Heart right ventricle (tissue), 16 donors: ENCODE measurements around the gene PPM1H. TPM values are rescaled to one million over a fixed set of nuclear protein-coding genes. Genes with fewer than 3 reads are reported as not detected.

Source experiments
- ATAC-seq, 8 donors: fragments of 200-7000 bp; cut with Tn5 transposase; one replicate each; pipeline ENCODE4 v1.9.1; 2020; ENCODE audit warnings: mild to moderate bottlenecking in 8 of 8, moderate library complexity in 8 of 8, moderate number of reproducible peaks in 1 of 8
- DNase-seq, 2 donors: peaks; one replicate each; pipeline ENCODE4 v3.0.0-alpha.2; 2020
- H3K27ac ChIP-seq, 10 donors: fragments of 200-600 bp; sonication (generic) in 2 of 10; one replicate each; pipeline versions ENCODE4 v1.5.0 to v1.8.0; 2020 to 2022; ENCODE audit warnings: mild to moderate bottlenecking in 3 of 10
- H3K27me3 ChIP-seq, 7 donors: fragments of 200-600 bp; one replicate each; pipeline ENCODE4 v1.8.0; 2021 to 2022; ENCODE audit warnings: mild to moderate bottlenecking in 2 of 7
- H3K36me3 ChIP-seq, 9 donors: fragments of 200-600 bp; sonication (generic) in 1 of 9; one replicate each; pipeline versions ENCODE4 v1.5.0 to v1.8.0; 2020 to 2022; ENCODE audit warnings: mild to moderate bottlenecking in 2 of 9
- H3K4me1 ChIP-seq, 9 donors: fragments of 200-600 bp; sonication (generic) in 1 of 9; one replicate each; pipeline versions ENCODE4 v1.5.0 to v1.8.0; 2020 to 2022; ENCODE audit warnings: mild to moderate bottlenecking in 4 of 9
- H3K4me3 ChIP-seq, 10 donors: fragments of 200-600 bp; sonication (generic) in 2 of 10; one replicate each; pipeline versions ENCODE4 v1.5.0 to v1.8.0; 2020 to 2022; ENCODE audit warnings: mild to moderate bottlenecking in 7 of 10, moderate library complexity in 2 of 10
- H3K9me3 ChIP-seq, 11 donors: fragments of 200-600 bp in 10 of 11; sonication (generic) in 2 of 11; one replicate each; pipeline versions ENCODE4 v1.5.0 to v1.8.0; 2013 to 2022; ENCODE audit warnings: mild to moderate bottlenecking in 2 of 11, control low read depth in 1 of 11, moderate library complexity in 1 of 11
- WGBS, 2 donors: extraction: QIAGEN DNeasy Blood & Tissue Kit; methylation state at CpG; one replicate each; pipeline ENCODE4 v1.1.7; 2013; ENCODE audit warnings: inconsistent platforms in 1 of 2; 5-methylcytosine and 5-hydroxymethylcytosine counted together
- intact Hi-C, 10 donors: fragments of 100-400 bp; cut with DNase I; formaldehyde crosslinking; loops; one replicate each; pipeline versions ENCODE4 v1.11.1 to v1.14.2; 2022
- polyA plus RNA-seq, 2 donors: library from polyadenylated mRNA; stranded (reverse); fragments of 200-250 nt; gene quantifications; one replicate each; pipeline ENCODE4 v1.2.3, GENCODE V29; 2013
- total RNA-seq, 10 donors: library from RNA; stranded (reverse); fragmentation: NEBNext Ultra II Directional in 3 of 10; extraction: Animal tissue kit (Norgen Biotek cat#: 25700) in 3 of 10; gene quantifications; one replicate each; pipeline versions ENCODE4 v1.2.1 to v1.2.4, GENCODE V29; 2021 to 2023
- TF ChIP-seq, protein P1 (sequence below), 9 donors: fragments of 200-600 bp; sonication (generic) in 2 of 9; IDR thresholded peaks; one replicate each; pipeline versions ENCODE4 v1.5.0 to v1.8.0; 2021 to 2022; ENCODE audit warnings: antibody characterized with exemption in 9 of 9, mild to moderate bottlenecking in 5 of 9, moderate library complexity in 1 of 9
- donor health status: Arrhythmogenic right ventricular cardiomyopathy.
- donor health status: ischemic (EF 13 %, LVEDD 7.1; RV severe dilation, severe dysfunction).
- donor health status: healthy with polysubstance abuse.
- donor health status: DM: no; HTN: yes; CAD: no.
- donor health status: DM: no; HTN: no; CAD: no.
- donor health status: ischemic (EF 25% LVEDD 6.9; RV normal size, moderate dysfunction).
- donor health status: ischemic (EF 25% LVEDD 5.7; RV mildly dilated, moderate dysfunction).
- donor health status: healthy.
- donor health status: DM: yes; HTN: yes; CAD: no.
- donor health status: Ischemic cardiomyopathy.
- donor health status: ischemic (EF 35%, LVEDD 5.7; RV mildly dilated, moderate dysfunction).
- donor health status: nonischemic (EF 11% LVEDD 7.7; RV severe dilation, severe dysfunction).
- donor health status: DM: yes; HTN: yes; CAD: no.
- donor health status: PGD.
- donor health status: ischemic (EF 29% LVEDD 5.4; RV normal size, mild dysfunction).
- donor health status: nonischemic (EF 23%, LVEDD 6.1; RV moderate dilation, normal function).

Gene PPM1H
- total and polyA plus RNA-seq, 12 donors, result 0.62 to 7.1 (median 5.3) TPM

DNA sequence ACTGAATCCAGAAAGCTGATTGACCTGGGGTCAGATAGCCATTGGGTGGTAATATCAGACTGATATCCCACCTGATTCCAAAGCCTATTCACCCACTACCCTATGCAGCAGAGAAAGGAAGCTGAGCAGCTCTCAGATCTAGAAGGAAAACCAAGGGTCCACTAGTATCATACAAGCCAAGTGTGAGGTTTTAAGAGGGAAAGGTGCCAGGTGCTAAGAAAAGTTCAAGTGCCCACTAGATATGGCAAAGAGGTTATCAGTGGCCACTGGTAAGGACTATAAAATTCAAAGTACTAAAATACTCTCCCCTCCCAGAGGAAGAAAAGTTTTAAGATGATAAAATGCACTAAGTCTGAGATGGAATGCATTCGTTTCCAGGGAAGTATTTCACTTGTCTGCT lies 85.6 kb downstream of the PPM1H start:
- no peak for ATAC-seq
- Histone ChIP-seq H3K36me3 (no peaks in the 10 kb centered on the region), H3K4me1 (peaks cover 3 to 72% (median 18%) of the 10 kb centered on the region in 9 donors), H3K27me3 (no peaks in the 10 kb centered on the region), H3K27ac (peak overlapping the region in 2 of 10 donors; percentile 16 to 56), H3K9me3 (no peaks in the 10 kb centered on the region), H3K4me3 (no peak overlapping the region)
- 22 to 32% methylated on average over 1 of the region's 1 CpG for WGBS, 2 donors
- no peak for DNase-seq
- TF ChIP-seq, protein P1, sequence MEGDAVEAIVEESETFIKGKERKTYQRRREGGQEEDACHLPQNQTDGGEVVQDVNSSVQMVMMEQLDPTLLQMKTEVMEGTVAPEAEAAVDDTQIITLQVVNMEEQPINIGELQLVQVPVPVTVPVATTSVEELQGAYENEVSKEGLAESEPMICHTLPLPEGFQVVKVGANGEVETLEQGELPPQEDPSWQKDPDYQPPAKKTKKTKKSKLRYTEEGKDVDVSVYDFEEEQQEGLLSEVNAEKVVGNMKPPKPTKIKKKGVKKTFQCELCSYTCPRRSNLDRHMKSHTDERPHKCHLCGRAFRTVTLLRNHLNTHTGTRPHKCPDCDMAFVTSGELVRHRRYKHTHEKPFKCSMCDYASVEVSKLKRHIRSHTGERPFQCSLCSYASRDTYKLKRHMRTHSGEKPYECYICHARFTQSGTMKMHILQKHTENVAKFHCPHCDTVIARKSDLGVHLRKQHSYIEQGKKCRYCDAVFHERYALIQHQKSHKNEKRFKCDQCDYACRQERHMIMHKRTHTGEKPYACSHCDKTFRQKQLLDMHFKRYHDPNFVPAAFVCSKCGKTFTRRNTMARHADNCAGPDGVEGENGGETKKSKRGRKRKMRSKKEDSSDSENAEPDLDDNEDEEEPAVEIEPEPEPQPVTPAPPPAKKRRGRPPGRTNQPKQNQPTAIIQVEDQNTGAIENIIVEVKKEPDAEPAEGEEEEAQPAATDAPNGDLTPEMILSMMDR (IDR thresholded peaks at IDR 0.05), result no peak
- intact Hi-C loops, result loop anchor here in 2 of 10 donors (10.0 kb wide), 1 partner anchor 85 kb away; the partner anchor contains the start of gene PPM1H (in 2 of the 2)

DNA sequence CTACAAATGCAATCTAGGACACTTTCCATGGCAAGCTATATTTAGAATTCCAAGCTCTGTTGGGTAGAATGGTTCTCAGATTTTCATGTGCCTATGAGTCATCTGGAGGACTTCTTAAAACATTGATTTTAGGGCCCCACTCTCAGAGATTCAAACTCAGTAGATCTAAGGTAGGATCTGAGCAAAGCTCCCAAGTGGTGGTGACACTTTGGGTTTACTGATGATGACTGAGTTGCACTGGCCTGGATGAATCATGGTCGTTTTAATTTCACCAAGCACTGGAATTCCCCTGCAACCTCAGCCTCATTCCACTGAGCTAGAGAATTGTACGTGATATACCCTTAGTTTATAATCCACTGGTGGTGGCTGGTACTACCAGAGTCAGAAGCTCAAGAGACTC lies 86.5 kb downstream of the PPM1H start:
- ATAC-seq (peak in 5 of 8 donors; percentile 25 to 56 (median 43)), DNase-seq (no peak)
- peaks cover 3 to 72% (median 26%) of the 10 kb centered on the region in 9 donors for H3K4me1 ChIP-seq
- intact Hi-C loops, result loop anchor here in 2 of 10 donors (10.0 kb wide), 1 partner anchor 86 kb away; the partner anchor contains the start of gene PPM1H (in 2 of the 2)
- peak overlapping the region in 7 of 10 donors; percentile 13 to 78 (median 26) for H3K27ac ChIP-seq
- H3K9me3 ChIP-seq, result no peaks in the 10 kb centered on the region
- TF ChIP-seq, protein P1 (IDR thresholded peaks at IDR 0.05), result no peak
- no peaks in the 10 kb centered on the region for H3K27me3 ChIP-seq
- no peak overlapping the region for H3K4me3 ChIP-seq
- H3K36me3 ChIP-seq, result no peaks in the 10 kb centered on the region
- 40 to 69% methylated on average over 2 of the region's 2 CpGs for WGBS, 2 donors

DNA sequence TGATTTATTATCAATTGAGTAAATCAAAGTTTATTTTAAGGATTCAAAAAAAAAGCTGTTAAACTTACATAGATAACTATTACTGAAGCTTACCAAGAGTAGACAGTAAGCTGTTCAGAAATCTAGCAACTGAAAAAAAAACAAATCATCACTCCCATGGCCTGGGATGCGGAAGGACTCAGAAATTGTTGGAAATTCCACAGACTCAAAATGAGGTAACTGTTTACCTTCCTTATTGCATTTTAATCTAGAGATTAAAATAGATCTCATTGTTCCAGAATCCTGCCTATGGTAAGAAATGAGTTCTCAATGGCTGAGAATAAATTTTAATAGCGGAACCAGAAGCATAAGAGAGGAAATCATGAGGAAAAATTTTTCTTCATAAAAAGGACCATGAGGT lies 87.2 kb downstream of the PPM1H start:
- Histone ChIP-seq H3K27ac (peak overlapping the region in 7 of 10 donors; percentile 13 to 78 (median 42)), H3K9me3 (no peaks in the 10 kb centered on the region), H3K4me1 (peaks cover 3 to 73% (median 26%) of the 10 kb centered on the region in 9 donors), H3K27me3 (no peaks in the 10 kb centered on the region), H3K4me3 (no peak overlapping the region), H3K36me3 (no peaks in the 10 kb centered on the region)
- peak in 6 of 8 donors; percentile 22 to 73 (median 61) for ATAC-seq
- WGBS, 2 donors, result 68 to 73% methylated on average over 2 of the region's 2 CpGs
- TF ChIP-seq, protein P1 (IDR thresholded peaks at IDR 0.05), result no peak
- intact Hi-C loops, result loop anchor here in 2 of 10 donors (10.0 kb wide), 1 partner anchor 87 kb away; the partner anchor contains the start of gene PPM1H (in 2 of the 2)
- DNase-seq, result no peak

DNA sequence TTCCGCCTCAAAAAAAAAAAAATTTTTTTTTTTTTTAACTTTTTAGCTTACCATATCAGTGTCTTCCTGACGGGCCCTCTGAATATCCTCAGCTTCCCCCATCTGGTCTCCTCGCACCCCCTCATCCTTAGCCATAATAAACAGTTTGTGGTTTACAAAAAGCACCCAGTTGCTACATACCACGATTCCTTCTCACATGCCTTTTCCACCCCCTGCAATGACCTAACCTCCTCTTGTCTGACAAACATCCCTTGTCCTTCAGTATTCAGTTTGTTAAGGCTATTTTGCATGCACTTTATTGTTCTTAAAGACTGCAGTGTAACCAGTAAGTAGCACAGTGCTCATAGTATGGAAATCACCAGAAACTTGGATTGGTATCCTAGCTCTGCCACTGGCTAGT lies 88.5 kb downstream of the PPM1H start:
- no peaks in the 10 kb centered on the region for H3K36me3 ChIP-seq
- H3K27ac ChIP-seq, result peak overlapping the region in 3 of 10 donors; percentile 46 to 78 (median 58)
- WGBS, 2 donors, result 70 to 82% methylated on average over 4 of the region's 4 CpGs
- ATAC-seq, result no peak
- intact Hi-C loops, result loop anchor here in 2 of 10 donors (10.0 kb wide), 1 partner anchor 88 kb away; the partner anchor contains the start of gene PPM1H (in 2 of the 2)
- TF ChIP-seq, protein P1 (IDR thresholded peaks at IDR 0.05), result no peak
- no peak for DNase-seq
- no peaks in the 10 kb centered on the region for H3K27me3 ChIP-seq
- H3K4me1 ChIP-seq, result peaks cover 3 to 86% (median 39%) of the 10 kb centered on the region in 9 donors
- no peak overlapping the region for H3K4me3 ChIP-seq
- H3K9me3 ChIP-seq, result no peaks in the 10 kb centered on the region
